Right renal cortex interstitium (tissue), 3 donors: ENCODE data around the gene VPS45. TPM values are rescaled to one million over a fixed set of nuclear protein-coding genes. Genes with fewer than 3 reads are reported as not detected.
"Not testable (repeated sequence)": the region's sequence is repeated elsewhere in the genome, so short reads cannot be mapped to it uniquely, and the experiment has no call there.

Source experiments
- DNase-seq, 3 donors: peaks; one replicate each; pipeline ENCODE4 v3.0.0-alpha.2; 2013; ENCODE audit warnings: low read depth in 3 of 3, low spot score in 2 of 3
- polyA plus RNA-seq, 3 donors: library from polyadenylated mRNA; unstranded; fragments of 120-200 nt; gene quantifications; one replicate each; pipeline ENCODE4 v1.2.1, GENCODE V29; 2013; ENCODE audit not compliant: insufficient read length in 3 of 3

Gene VPS45
- polyA plus RNA-seq, 3 donors = 69.0 to 79.6 (median 76.1) TPM

- no peak for DNase-seq
Measured at GRCh38 chr1:150185481-150185880, 117.9 kb downstream of the VPS45 start.

- not testable (repeated sequence) for DNase-seq
Measured at GRCh38 chr1:150186438-150186788, 118.8 kb downstream of the VPS45 start.

DNA sequence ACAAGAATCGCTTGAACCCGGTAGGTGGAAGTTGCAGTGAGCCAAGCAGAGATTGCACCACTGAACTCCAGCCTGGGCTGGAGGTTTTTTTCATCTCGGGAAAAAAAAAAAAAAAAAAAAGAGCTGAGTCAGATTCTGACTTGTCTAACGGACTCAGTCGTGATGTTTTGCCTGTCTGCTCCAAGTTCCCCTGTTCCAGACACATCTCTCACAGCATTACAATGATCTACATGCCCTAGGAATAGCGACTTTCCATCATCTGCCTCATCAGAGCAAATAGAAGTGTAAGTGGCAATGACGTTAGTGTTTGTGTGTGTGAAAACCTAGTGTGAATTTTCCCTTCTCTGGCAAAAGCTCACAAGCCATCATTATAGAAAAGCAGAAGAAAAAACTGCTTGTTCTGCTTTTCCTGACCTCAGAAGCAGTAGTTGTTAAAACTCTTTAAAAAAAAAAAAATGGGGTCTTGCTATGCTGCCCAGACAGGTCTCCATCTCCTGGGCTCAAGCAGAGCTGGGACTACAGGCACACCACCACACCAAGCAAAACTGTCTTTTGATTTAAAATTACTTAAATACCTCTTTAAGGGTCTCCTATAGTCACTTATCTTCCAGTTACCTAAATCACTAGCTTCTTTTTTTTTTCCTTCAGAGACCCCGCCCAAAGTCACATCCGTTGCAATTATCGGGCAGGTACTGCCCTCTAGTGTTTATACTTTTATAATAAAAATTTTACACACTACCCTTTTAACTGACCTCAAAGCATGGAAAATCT, 119.4 kb downstream of the VPS45 start:
- peak in 2 of 3 donors; percentile 31 to 45 for DNase-seq

DNA sequence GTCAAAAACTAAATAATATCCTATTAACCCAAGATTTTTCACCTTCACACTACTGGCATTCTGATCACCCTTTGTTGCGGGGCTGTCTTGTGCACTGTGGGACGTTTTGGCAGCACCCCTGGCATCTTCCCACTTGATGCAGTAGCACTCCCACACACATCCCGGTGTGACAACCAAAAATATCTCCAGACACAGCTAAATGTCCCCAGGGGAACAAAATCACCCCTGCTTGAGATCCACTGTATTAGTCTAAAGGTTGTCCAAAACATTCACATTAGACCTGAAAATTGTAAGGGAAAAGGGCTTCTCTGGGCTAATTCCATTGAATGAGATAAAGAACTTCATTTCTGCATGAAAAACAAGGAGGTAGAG, 120.0 kb downstream of the VPS45 start:
- DNase-seq = no peak

DNA sequence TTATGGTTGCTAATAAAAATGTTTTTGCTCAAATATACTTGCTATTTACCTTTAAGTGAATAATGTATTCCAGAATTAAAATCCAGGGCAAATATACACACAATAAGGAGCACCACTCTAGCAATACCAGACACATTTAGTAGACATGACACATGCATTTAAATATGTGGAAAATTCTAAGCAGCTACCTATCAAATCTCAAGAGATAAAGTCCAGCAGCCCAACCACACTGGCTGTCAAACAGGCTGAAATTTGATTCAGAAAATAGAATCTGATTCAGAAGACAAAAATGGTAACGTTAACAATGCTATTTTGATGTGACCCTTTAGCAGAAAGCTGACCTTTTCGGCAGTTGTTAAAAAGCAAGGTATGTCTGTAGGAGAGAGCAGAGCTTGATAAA, 124.4 kb downstream of the VPS45 start:
- no peak for DNase-seq

GRCh38 chr1:150194381-150195031, 126.9 kb downstream of the VPS45 start:
- DNase-seq = no peak

Other genes with a start within 250 kb of the VPS45 start
- gene BOLA1, start 168.2 kb upstream of the VPS45 start, polyA plus RNA-seq = 10 to 100 TPM; 17.5 to 21.6 (median 19.7) TPM
- gene SV2A, start 149.9 kb upstream of the VPS45 start, polyA plus RNA-seq = 1 to 10 TPM; 7.7 to 9.0 (median 8.4) TPM
- gene SF3B4, start 140.0 kb upstream of the VPS45 start, polyA plus RNA-seq = 10 to 100 TPM; 82.3 to 91.2 (median 86.2) TPM
- gene MTMR11, start 130.9 kb upstream of the VPS45 start, polyA plus RNA-seq = 10 to 100 TPM; 23.8 to 36.6 (median 26.5) TPM
- gene OTUD7B, start 57.0 kb upstream of the VPS45 start, polyA plus RNA-seq = 10 to 100 TPM; 16.4 to 18.7 (median 18.6) TPM
- gene PLEKHO1, start 82.1 kb downstream of the VPS45 start, polyA plus RNA-seq = 10 to 100 TPM; 45.6 to 47.6 (median 47.4) TPM
- 100 to 1,000 TPM; 113 to 154 (median 134) TPM for gene ANP32E, start 168.3 kb downstream of the VPS45 start, polyA plus RNA-seq
- gene CA14, start 190.0 kb downstream of the VPS45 start, polyA plus RNA-seq = 10 to 100 TPM in 1 of 3 donors, 1 to 10 TPM in 2; 6.8 to 10.5 (median 9.0) TPM
- gene APH1A, start 201.2 kb downstream of the VPS45 start, polyA plus RNA-seq = 100 to 1,000 TPM; 193 to 204 (median 203) TPM
- gene C1orf54, start 205.0 kb downstream of the VPS45 start, polyA plus RNA-seq = 10 to 100 TPM; 53.9 to 64.4 (median 61.7) TPM
- 1 to 10 TPM; 7.1 to 8.3 (median 7.6) TPM for gene CIART, start 214.8 kb downstream of the VPS45 start, polyA plus RNA-seq
- gene MRPS21, start 226.1 kb downstream of the VPS45 start, polyA plus RNA-seq = 10 to 100 TPM; 83.6 to 91.3 (median 86.7) TPM